Mucosa of rectum (tissue), 2 donors: ENCODE results near the gene ZNF554.

ENCODE experiments used
- H3K27ac ChIP-seq, 2 donors: one replicate each; pipeline ENCODE4 v1.7.0; 2013; ENCODE audit warnings: inconsistent platforms in 2 of 2, low read depth in 2 of 2, low read length in 2 of 2
- H3K27me3 ChIP-seq, 2 donors: one replicate each; pipeline ENCODE4 v1.7.0; 2013; ENCODE audit warnings: low read length in 2 of 2; ENCODE audit not compliant: control insufficient read depth in 2 of 2, insufficient read depth in 2 of 2
- H3K36me3 ChIP-seq, 2 donors: one replicate each; pipeline ENCODE4 v1.7.0; 2013; ENCODE audit warnings: low read length in 2 of 2; ENCODE audit not compliant: control insufficient read depth in 2 of 2, insufficient read depth in 2 of 2
- H3K4me1 ChIP-seq, 2 donors: one replicate each; pipeline ENCODE4 v1.7.0; 2013; ENCODE audit warnings: low read length in 2 of 2, mild to moderate bottlenecking in 1 of 2; ENCODE audit not compliant: control insufficient read depth in 2 of 2, insufficient read depth in 2 of 2
- H3K4me3 ChIP-seq, 2 donors: one replicate each; pipeline ENCODE4 v1.7.0; 2013; ENCODE audit warnings: low read length in 2 of 2
- H3K9ac ChIP-seq, 2 donors: one replicate each; pipeline ENCODE4 v1.7.0; 2013; ENCODE audit warnings: low read length in 2 of 2, low read depth in 1 of 2, mild to moderate bottlenecking in 1 of 2
- H3K9me3 ChIP-seq, 2 donors: one replicate each; pipeline ENCODE4 v1.7.0; 2013; ENCODE audit warnings: low read length in 2 of 2; ENCODE audit not compliant: control insufficient read depth in 2 of 2
- donor health status: healthy.
- donor health status: Normal muscosa, but diverticular disease.

The ZNF554 gene

GRCh38 chr19:2799273-2800020 lies 20.2 kb upstream of the ZNF554 start:
- Histone ChIP-seq H3K27me3 (no peaks in the 10 kb centered on the region), H3K27ac (no peak overlapping the region), H3K36me3 (peaks cover 14 to 16% of the 10 kb centered on the region in 2 donors), H3K4me1 (no peaks in the 10 kb centered on the region), H3K9ac (no peak overlapping the region), H3K9me3 (no peaks in the 10 kb centered on the region), H3K4me3 (no peak overlapping the region)

GRCh38 chr19:2800506-2800905 lies 19.2 kb upstream of the ZNF554 start:
- H3K9me3 ChIP-seq, result no peaks in the 10 kb centered on the region
- H3K36me3 ChIP-seq, result peaks cover 11 to 20% of the 10 kb centered on the region in 2 donors
- H3K27ac ChIP-seq, result no peak overlapping the region
- no peak overlapping the region for H3K9ac ChIP-seq
- no peaks in the 10 kb centered on the region for H3K4me1 ChIP-seq
- H3K4me3 ChIP-seq, result no peak overlapping the region
- no peaks in the 10 kb centered on the region for H3K27me3 ChIP-seq

GRCh38 chr19:2802826-2803225 lies 16.8 kb upstream of the ZNF554 start:
- no peaks in the 10 kb centered on the region for H3K27me3 ChIP-seq
- peaks cover 13 to 21% of the 10 kb centered on the region in 2 donors for H3K36me3 ChIP-seq
- no peaks in the 10 kb centered on the region for H3K9me3 ChIP-seq
- no peaks in the 10 kb centered on the region for H3K4me1 ChIP-seq
- no peak overlapping the region for H3K9ac ChIP-seq
- H3K4me3 ChIP-seq, result no peak overlapping the region
- no peak overlapping the region for H3K27ac ChIP-seq

- H3K36me3 ChIP-seq, result peaks cover 13 to 20% of the 10 kb centered on the region in 2 donors
- no peaks in the 10 kb centered on the region for H3K27me3 ChIP-seq
- no peaks in the 10 kb centered on the region for H3K9me3 ChIP-seq
- H3K9ac ChIP-seq, result no peak overlapping the region
- H3K4me1 ChIP-seq, result no peaks in the 10 kb centered on the region
- H3K27ac ChIP-seq, result no peak overlapping the region
- H3K4me3 ChIP-seq, result no peak overlapping the region
Observed at GRCh38 chr19:2803486-2804155, 16.0 kb upstream of the ZNF554 start.

- Histone ChIP-seq H3K27me3 (no peaks in the 10 kb centered on the region), H3K9me3 (no peaks in the 10 kb centered on the region), H3K4me3 (no peak overlapping the region), H3K9ac (no peak overlapping the region), H3K27ac (no peak overlapping the region), H3K4me1 (no peaks in the 10 kb centered on the region), H3K36me3 (peaks cover 18 to 27% of the 10 kb centered on the region in 2 donors)
Observed at GRCh38 chr19:2804156-2805004, 15.3 kb upstream of the ZNF554 start.

GRCh38 chr19:2805261-2805900 lies 14.3 kb upstream of the ZNF554 start:
- Histone ChIP-seq H3K9me3 (no peaks in the 10 kb centered on the region), H3K27me3 (no peaks in the 10 kb centered on the region), H3K36me3 (peaks cover 21 to 31% of the 10 kb centered on the region in 2 donors), H3K4me3 (no peak overlapping the region), H3K4me1 (no peaks in the 10 kb centered on the region), H3K9ac (no peak overlapping the region), H3K27ac (no peak overlapping the region)

- Histone ChIP-seq H3K9me3 (no peaks in the 10 kb centered on the region), H3K4me3 (no peak overlapping the region), H3K27me3 (no peaks in the 10 kb centered on the region), H3K36me3 (peaks cover 18 to 32% of the 10 kb centered on the region in 2 donors), H3K27ac (no peak overlapping the region), H3K9ac (no peak overlapping the region), H3K4me1 (peaks cover 5% of the 10 kb centered on the region in 2 donors)
Observed at GRCh38 chr19:2805991-2806649, 13.5 kb upstream of the ZNF554 start.

- H3K9ac ChIP-seq, result no peak overlapping the region
- peaks cover 18 to 31% of the 10 kb centered on the region in 2 donors for H3K36me3 ChIP-seq
- H3K4me3 ChIP-seq, result no peak overlapping the region
- H3K4me1 ChIP-seq, result peaks cover 8 to 12% of the 10 kb centered on the region in 2 donors
- H3K27ac ChIP-seq, result no peak overlapping the region
- H3K27me3 ChIP-seq, result no peaks in the 10 kb centered on the region
- H3K9me3 ChIP-seq, result no peaks in the 10 kb centered on the region
Observed at GRCh38 chr19:2806736-2807378, 12.8 kb upstream of the ZNF554 start.
